Right lobe of liver (tissue), 4 donors: ENCODE measurements around the gene IFI30.

Experiments used
- POLR2A ChIP-seq: fragments of 450-650 bp; IDR thresholded peaks from one replicate; pipeline ENCODE4 v1.6.1; 2017; ENCODE audit warnings: antibody characterized with exemption, mild to moderate bottlenecking
- TF ChIP-seq, protein P1 (sequence below), 4 donors: fragments of 200-600 bp in 3 of 4; fragments of 450-650 bp in 1 of 4; IDR thresholded peaks; one replicate each; pipeline versions ENCODE4 v1.5.1 to v1.8.0; 2016 to 2022; ENCODE audit warnings: antibody characterized with exemption in 4 of 4, mild to moderate bottlenecking in 2 of 4
- donor health status: DM: no; HTN: no; CAD: no.
- donor health status: DM: no; HTN: no; CAD: no.
- donor health status: DM: no; HTN: yes; CAD: no.

DNA sequence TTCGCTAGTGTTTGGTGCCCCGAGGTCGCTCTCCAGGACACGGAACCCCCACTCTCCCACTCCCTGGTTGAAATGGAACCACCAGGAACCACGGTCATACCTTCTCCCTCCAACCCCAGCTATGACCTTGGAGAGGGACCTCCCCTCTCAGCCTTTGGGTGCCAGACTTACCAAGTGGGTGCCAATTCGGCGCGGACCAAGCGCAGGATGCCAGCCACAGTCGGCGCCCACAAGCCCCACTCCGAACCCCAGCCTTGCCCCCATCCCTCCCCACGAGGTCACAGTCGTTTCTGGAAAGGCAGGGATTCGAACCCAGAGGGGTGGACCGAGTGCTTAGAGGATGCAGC is 51.7 kb downstream of the IFI30 start:
- TF ChIP-seq, protein P1, sequence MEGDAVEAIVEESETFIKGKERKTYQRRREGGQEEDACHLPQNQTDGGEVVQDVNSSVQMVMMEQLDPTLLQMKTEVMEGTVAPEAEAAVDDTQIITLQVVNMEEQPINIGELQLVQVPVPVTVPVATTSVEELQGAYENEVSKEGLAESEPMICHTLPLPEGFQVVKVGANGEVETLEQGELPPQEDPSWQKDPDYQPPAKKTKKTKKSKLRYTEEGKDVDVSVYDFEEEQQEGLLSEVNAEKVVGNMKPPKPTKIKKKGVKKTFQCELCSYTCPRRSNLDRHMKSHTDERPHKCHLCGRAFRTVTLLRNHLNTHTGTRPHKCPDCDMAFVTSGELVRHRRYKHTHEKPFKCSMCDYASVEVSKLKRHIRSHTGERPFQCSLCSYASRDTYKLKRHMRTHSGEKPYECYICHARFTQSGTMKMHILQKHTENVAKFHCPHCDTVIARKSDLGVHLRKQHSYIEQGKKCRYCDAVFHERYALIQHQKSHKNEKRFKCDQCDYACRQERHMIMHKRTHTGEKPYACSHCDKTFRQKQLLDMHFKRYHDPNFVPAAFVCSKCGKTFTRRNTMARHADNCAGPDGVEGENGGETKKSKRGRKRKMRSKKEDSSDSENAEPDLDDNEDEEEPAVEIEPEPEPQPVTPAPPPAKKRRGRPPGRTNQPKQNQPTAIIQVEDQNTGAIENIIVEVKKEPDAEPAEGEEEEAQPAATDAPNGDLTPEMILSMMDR (IDR thresholded peaks at IDR 0.05), result no peak
- TF ChIP-seq POLR2A, result no peak
